HCT116 (cell line): Measurements from ENCODE around the gene TMEM131.
"Not testable (repeated sequence)": the region's sequence is repeated elsewhere in the genome, so short reads cannot be mapped to it uniquely, and the experiment has no call there.

Source experiments
- CEBPB ChIP-seq: IDR thresholded peaks from 2 replicates; pipeline ENCODE4 v1.6.1; 2012; ENCODE audit warnings: low read depth
- EZH2phosphoT487 ChIP-seq: fragments of 200-600 bp; IDR thresholded peaks from 2 replicates; pipeline ENCODE4 v1.6.1; 2018; ENCODE audit warnings: antibody characterized with exemption, borderline replicate concordance
- POLR2A ChIP-seq: IDR thresholded peaks from 2 replicates; pipeline ENCODE4 v1.7.0; 2011; ENCODE audit warnings: borderline replicate concordance; ENCODE audit not compliant: insufficient read depth, insufficient read length; ENCODE audit errors: extremely low read depth
- POLR2AphosphoS5 ChIP-seq: IDR thresholded peaks from 2 replicates; pipeline ENCODE4 v1.6.1; 2011; ENCODE audit warnings: mild to moderate bottlenecking, low read depth, low read length, moderate library complexity
- YY1 ChIP-seq: IDR thresholded peaks from 2 replicates; pipeline ENCODE4 v1.6.1; 2011; ENCODE audit warnings: low read length, low read depth, moderate library complexity, mild to moderate bottlenecking; ENCODE audit not compliant: insufficient replicate concordance; ENCODE audit errors: extremely low read depth
- TF ChIP-seq, protein P1 (sequence below), 3 experiments: fragments of 200-600 bp in 1 of 3; sonication (generic) in 1 of 3; IDR thresholded peaks in 2 of 3; conservative IDR thresholded peaks in 1 of 3; 2 replicates each; pipeline ENCODE4 v1.5.1; 2012 to 2017; ENCODE audit warnings: low read depth in 2 of 3, low read length in 2 of 3, antibody characterized with exemption in 1 of 3, borderline replicate concordance in 1 of 3, control low read depth in 1 of 3, mild to moderate bottlenecking in 1 of 3, mixed read lengths in 1 of 3, mixed run types in 1 of 3, moderate library complexity in 1 of 3; ENCODE audit not compliant: insufficient read depth in 1 of 3

DNA sequence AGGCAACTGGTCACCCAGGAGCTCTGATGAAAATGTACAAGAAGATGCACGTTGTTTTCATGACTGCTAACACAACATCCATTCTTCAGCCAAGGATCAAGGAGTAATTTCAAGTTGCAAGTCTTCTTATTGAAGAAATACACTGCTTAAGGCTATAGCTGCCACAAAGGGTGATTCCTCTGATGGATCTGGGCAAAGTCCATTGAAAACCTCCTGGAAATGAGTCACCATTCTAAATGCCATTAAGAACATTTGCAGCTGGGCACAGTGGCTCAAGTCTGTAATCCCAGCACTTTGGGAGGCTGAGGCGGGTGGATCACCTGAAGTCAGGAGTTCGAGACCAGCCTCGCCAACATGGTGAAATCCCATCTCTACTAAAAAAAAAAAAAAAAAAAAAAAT is 142.7 kb downstream of the TMEM131 start:
- TF ChIP-seq, protein P1, sequence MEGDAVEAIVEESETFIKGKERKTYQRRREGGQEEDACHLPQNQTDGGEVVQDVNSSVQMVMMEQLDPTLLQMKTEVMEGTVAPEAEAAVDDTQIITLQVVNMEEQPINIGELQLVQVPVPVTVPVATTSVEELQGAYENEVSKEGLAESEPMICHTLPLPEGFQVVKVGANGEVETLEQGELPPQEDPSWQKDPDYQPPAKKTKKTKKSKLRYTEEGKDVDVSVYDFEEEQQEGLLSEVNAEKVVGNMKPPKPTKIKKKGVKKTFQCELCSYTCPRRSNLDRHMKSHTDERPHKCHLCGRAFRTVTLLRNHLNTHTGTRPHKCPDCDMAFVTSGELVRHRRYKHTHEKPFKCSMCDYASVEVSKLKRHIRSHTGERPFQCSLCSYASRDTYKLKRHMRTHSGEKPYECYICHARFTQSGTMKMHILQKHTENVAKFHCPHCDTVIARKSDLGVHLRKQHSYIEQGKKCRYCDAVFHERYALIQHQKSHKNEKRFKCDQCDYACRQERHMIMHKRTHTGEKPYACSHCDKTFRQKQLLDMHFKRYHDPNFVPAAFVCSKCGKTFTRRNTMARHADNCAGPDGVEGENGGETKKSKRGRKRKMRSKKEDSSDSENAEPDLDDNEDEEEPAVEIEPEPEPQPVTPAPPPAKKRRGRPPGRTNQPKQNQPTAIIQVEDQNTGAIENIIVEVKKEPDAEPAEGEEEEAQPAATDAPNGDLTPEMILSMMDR (IDR thresholded peaks at IDR 0.05 in 2 of 3, conservative IDR thresholded peaks at IDR 0.05 in 1 of 3; ENCODE audit: borderline replicate concordance in 1 of 3, insufficient read depth in 1 of 3, low read depth in 2 of 3, low read length in 2 of 3): not testable (repeated sequence)
- TF ChIP-seq CEBPB, EZH2phosphoT487, POLR2AphosphoS5, POLR2A, YY1: not testable (repeated sequence)
